Skeletal muscle satellite cell (primary cell): ENCODE results near the gene TYW1B.
"Not testable (repeated sequence)": the region's sequence is repeated elsewhere in the genome, so short reads cannot be mapped to it uniquely, and the experiment has no call there.

Experiments used
- H3K27me3 ChIP-seq: 2 replicates; pipeline ENCODE4 v1.7.0; 2013; ENCODE audit warnings: low read length; ENCODE audit not compliant: control insufficient read depth, insufficient read depth
- H3K36me3 ChIP-seq: 2 replicates; pipeline ENCODE4 v1.7.0; 2013; ENCODE audit warnings: mild to moderate bottlenecking, control low read depth, low read length; ENCODE audit not compliant: insufficient read depth
- H3K4me1 ChIP-seq: 2 replicates; pipeline ENCODE4 v1.7.0; 2013; ENCODE audit warnings: low read length; ENCODE audit not compliant: control insufficient read depth, insufficient read depth
- H3K4me2 ChIP-seq: 2 replicates; pipeline ENCODE4 v1.7.0; 2013; ENCODE audit warnings: mild to moderate bottlenecking, low read length
- H3K4me3 ChIP-seq: 2 replicates; pipeline ENCODE4 v1.7.0; 2013; ENCODE audit warnings: low read length
- H3K9ac ChIP-seq: 2 replicates; pipeline ENCODE4 v1.7.0; 2013; ENCODE audit warnings: mild to moderate bottlenecking, low read depth, low read length, moderate library complexity
- H3K9me3 ChIP-seq: replicated peaks from 2 replicates; pipeline ENCODE4 v1.7.0; 2013; ENCODE audit warnings: mild to moderate bottlenecking, control low read depth, low read length

TYW1B gene

GRCh38 chr7:72709909-72710308, 118.1 kb downstream of the TYW1B start:
- no peaks in the 10 kb centered on the region for H3K27me3 ChIP-seq
- no peak overlapping the region for H3K9ac ChIP-seq
- H3K4me1 ChIP-seq = no peaks in the 10 kb centered on the region
- H3K4me3 ChIP-seq = no peak overlapping the region
- no peaks in the 10 kb centered on the region for H3K9me3 ChIP-seq
- H3K36me3 ChIP-seq = no peaks in the 10 kb centered on the region
- H3K4me2 ChIP-seq = no peak overlapping the region

GRCh38 chr7:72708371-72709050, 119.5 kb downstream of the TYW1B start:
- not testable (repeated sequence) for H3K9ac ChIP-seq, H3K36me3 ChIP-seq, H3K4me1 ChIP-seq, H3K27me3 ChIP-seq, H3K4me3 ChIP-seq, H3K4me2 ChIP-seq, H3K9me3 ChIP-seq

- Histone ChIP-seq H3K36me3 (no peaks in the 10 kb centered on the region), H3K27me3 (no peaks in the 10 kb centered on the region), H3K4me3 (no peak overlapping the region), H3K9ac (no peak overlapping the region), H3K4me2 (no peak overlapping the region), H3K9me3 (no peaks in the 10 kb centered on the region), H3K4me1 (no peaks in the 10 kb centered on the region)
These were observed 121.5 kb downstream of the TYW1B start for GRCh38 chr7:72706521-72706920.

DNA sequence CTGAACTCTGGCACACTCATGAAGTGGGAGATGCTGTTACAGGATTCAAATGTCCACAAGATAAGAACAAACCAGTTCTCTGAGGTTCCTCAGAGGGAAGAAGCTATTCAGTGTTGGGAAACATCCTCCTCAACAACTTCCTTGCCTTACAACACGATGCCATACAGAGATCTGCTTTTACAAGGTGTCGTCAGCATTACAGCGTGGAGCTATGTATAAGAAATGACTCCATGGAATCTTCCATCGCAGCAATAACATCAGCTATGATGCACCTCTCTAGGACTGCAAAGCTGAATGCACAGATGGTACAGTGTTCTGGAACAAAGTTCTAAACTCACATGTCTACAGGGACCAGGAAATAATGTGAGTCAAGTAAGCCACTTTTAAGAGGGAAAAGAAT, 122.3 kb downstream of the TYW1B start:
- H3K9me3 ChIP-seq, H3K36me3 ChIP-seq, H3K27me3 ChIP-seq, H3K4me3 ChIP-seq, H3K4me2 ChIP-seq, H3K4me1 ChIP-seq, H3K9ac ChIP-seq: not testable (repeated sequence)

DNA sequence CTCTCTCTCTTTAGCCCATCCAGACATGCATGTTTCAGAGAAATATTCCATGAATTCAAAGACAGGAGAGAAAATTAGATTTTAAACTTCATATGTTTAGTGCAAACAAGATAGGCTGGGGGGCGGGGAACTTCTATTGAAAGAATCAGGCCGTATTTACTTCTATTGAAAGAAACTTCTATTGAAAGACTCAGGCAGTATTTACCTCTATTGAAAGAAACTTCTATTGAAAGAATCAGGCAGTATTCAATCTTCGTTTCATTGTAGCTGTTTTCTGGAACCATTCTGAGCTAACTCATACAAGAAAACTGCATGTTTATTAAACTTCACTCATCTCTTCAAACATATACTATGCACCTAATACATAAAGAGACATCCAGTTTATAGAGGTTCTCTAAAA, 123.1 kb downstream of the TYW1B start:
- no peaks in the 10 kb centered on the region for H3K4me1 ChIP-seq
- H3K36me3 ChIP-seq = no peaks in the 10 kb centered on the region
- H3K9me3 ChIP-seq = no peaks in the 10 kb centered on the region
- no peak overlapping the region for H3K9ac ChIP-seq
- H3K4me3 ChIP-seq = no peak overlapping the region
- H3K4me2 ChIP-seq = no peak overlapping the region
- no peaks in the 10 kb centered on the region for H3K27me3 ChIP-seq

DNA sequence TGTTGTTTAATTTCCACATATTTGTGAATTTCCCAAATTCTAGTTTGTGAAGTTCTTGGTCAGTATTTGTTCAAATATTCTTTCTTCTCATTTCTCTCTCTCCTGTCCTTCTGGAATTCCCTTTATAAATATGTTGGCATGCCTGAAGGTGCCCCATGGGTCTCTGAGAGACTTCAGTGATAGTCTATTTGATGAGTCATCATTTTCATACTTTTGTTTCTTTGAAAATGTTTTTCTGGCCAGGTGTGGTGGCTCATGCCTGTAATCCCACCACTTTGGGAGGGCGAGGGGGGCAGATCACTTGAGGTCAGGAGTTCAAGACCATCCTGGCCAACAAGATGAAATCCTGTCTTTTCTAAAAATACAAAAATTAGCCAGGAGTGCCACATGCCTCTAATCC, 127.5 kb downstream of the TYW1B start:
- H3K4me3 ChIP-seq, H3K9me3 ChIP-seq, H3K27me3 ChIP-seq, H3K9ac ChIP-seq, H3K36me3 ChIP-seq, H3K4me2 ChIP-seq, H3K4me1 ChIP-seq: not testable (repeated sequence)

GRCh38 chr7:72697066-72697465, 130.9 kb downstream of the TYW1B start:
- not testable (repeated sequence) for H3K27me3 ChIP-seq, H3K4me1 ChIP-seq, H3K9me3 ChIP-seq, H3K4me2 ChIP-seq, H3K36me3 ChIP-seq, H3K9ac ChIP-seq, H3K4me3 ChIP-seq

- not testable (repeated sequence) for H3K4me3 ChIP-seq, H3K36me3 ChIP-seq, H3K9me3 ChIP-seq, H3K27me3 ChIP-seq, H3K4me1 ChIP-seq, H3K9ac ChIP-seq, H3K4me2 ChIP-seq
These were observed 131.4 kb downstream of the TYW1B start for GRCh38 chr7:72696643-72697042.

DNA sequence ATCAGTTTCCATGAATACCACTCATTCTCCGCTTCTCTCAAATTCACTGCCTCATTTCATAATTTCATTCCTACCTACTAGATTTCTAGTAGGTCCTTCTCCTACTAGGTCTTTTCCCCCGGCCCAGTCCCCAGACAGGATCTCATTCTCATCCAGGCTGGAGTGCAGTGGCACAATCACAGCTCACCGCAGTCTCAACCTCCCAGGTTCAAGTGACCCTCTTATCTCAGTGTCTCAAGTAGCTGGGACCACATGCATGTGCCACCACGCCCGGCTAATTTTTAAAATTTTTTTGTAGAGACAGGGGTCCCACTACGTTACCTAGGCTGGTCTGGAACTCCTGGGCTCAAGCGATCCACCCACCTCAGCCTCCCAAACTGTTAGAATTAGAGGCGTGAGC, 132.5 kb downstream of the TYW1B start:
- H3K9ac ChIP-seq, H3K4me1 ChIP-seq, H3K4me3 ChIP-seq, H3K4me2 ChIP-seq, H3K9me3 ChIP-seq, H3K36me3 ChIP-seq, H3K27me3 ChIP-seq: not testable (repeated sequence)

DNA sequence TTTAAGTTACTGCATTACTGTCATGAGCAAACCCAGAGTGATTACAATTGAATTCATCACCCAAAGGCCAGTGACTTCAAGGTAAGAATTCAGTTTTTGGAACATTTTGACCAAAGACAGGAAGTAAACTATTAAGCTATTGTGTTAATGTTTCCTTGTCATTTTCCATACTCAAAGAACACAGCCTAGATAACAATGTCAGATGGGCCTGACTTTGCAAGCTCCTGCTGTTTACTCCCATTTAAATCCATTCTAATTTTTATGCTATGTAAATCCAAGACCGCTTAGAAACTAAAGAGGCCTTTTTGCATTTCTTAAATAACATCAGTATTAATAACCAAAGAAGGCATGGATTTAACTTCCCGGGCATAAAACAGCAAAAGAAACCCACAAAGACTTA, 136.6 kb downstream of the TYW1B start:
- not testable (repeated sequence) for H3K9me3 ChIP-seq, H3K27me3 ChIP-seq, H3K4me1 ChIP-seq, H3K36me3 ChIP-seq, H3K9ac ChIP-seq, H3K4me3 ChIP-seq, H3K4me2 ChIP-seq

DNA sequence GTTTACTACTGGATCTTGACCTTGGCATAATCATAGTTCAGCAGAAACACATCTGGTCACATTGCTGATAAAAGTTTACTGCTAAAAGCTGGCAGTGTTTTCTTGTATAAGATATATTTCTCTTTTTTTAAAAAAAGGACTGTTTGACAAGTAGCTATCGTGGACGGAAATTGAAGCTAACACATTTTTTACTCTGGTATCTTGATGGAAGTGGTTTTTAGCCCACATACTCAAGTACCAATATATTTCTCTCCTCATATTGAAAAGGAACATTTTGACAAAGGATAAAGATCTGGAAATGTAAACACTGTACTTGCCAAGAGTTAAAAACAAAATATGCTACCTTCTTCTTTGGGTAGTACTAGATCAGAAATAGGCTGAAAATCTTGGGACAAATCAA, 137.8 kb downstream of the TYW1B start:
- not testable (repeated sequence) for H3K4me1 ChIP-seq, H3K27me3 ChIP-seq, H3K4me3 ChIP-seq, H3K9ac ChIP-seq, H3K4me2 ChIP-seq, H3K9me3 ChIP-seq, H3K36me3 ChIP-seq

- not testable (repeated sequence) for H3K36me3 ChIP-seq, H3K9ac ChIP-seq, H3K27me3 ChIP-seq
These were observed 138.7 kb downstream of the TYW1B start for GRCh38 chr7:72689344-72689743.

More at GRCh38 chr7:72689344-72689743, 138.7 kb downstream of the TYW1B start:
- not testable (repeated sequence) for H3K9me3 ChIP-seq, H3K4me3 ChIP-seq, H3K4me1 ChIP-seq, H3K4me2 ChIP-seq
